Body of pancreas (tissue), 4 donors: Measurements from ENCODE around the gene MAP4K3.

ENCODE experiments used
- CTCF ChIP-seq, 7 experiments: fragments of 450-650 bp in 4 of 7; fragments of 200-600 bp in 3 of 7; sonication (generic) in 3 of 7; IDR thresholded peaks; one replicate each; pipeline ENCODE4 v1.5.1; 2016 to 2019; ENCODE audit warnings: antibody characterized with exemption in 7 of 7
- POLR2A ChIP-seq, 3 donors: fragments of 450-650 bp; IDR thresholded peaks; one replicate each; pipeline ENCODE4 v1.6.1; 2016; ENCODE audit warnings: antibody characterized with exemption in 3 of 3, mild to moderate bottlenecking in 2 of 3

GRCh38 chr2:39483534-39483933 lies 46.4 kb upstream of the MAP4K3 start:
- TF ChIP-seq CTCF (IDR thresholded peaks at IDR 0.05), result no peak
- no peak for TF ChIP-seq POLR2A (IDR thresholded peaks at IDR 0.05)
